Gastroesophageal sphincter (tissue), 4 donors: ENCODE results near the gene UTP20. TPM values are rescaled to one million over a fixed set of nuclear protein-coding genes. Genes with fewer than 3 reads are reported as not detected.

Experiments used
- ATAC-seq: fragments of 150-250 bp; one replicate; pipeline ENCODE4 v1.9.1; 2016; ENCODE audit warnings: mild to moderate bottlenecking, moderate library complexity
- H3K27ac ChIP-seq, 4 donors: fragments of 200-600 bp; sonication (generic) in 3 of 4; 1 replicate in 3 of 4; 2 replicates in 1 of 4; pipeline ENCODE4 v1.5.1; 2016 to 2019
- H3K27me3 ChIP-seq: fragments of 200-600 bp; sonication (generic); one replicate; pipeline ENCODE4 v1.5.1; 2019
- H3K36me3 ChIP-seq, 2 donors: fragments of 200-600 bp; sonication (generic); one replicate each; pipeline ENCODE4 v1.5.1; 2019; ENCODE audit warnings: control low read depth in 1 of 2
- H3K4me1 ChIP-seq, 3 donors: fragments of 200-600 bp; sonication (generic); 1 replicate in 2 of 3; 2 replicates in 1 of 3; pipeline ENCODE4 v1.5.1; 2016 to 2019; ENCODE audit warnings: control low read depth in 2 of 3
- H3K4me3 ChIP-seq, 2 donors: fragments of 200-600 bp; sonication (generic); one replicate each; pipeline ENCODE4 v1.5.1; 2019; ENCODE audit warnings: mild to moderate bottlenecking in 1 of 2, moderate library complexity in 1 of 2
- H3K9me3 ChIP-seq, 3 donors: fragments of 200-600 bp; sonication (generic); one replicate each; pipeline ENCODE4 v1.5.1; 2017 to 2019; ENCODE audit warnings: control low read depth in 2 of 3
- EP300 ChIP-seq: sonication (generic); formaldehyde crosslinking; IDR thresholded peaks from one replicate; pipeline ENCODE4 v1.6.1; 2017; ENCODE audit warnings: antibody characterized with exemption, mild to moderate bottlenecking
- POLR2A ChIP-seq, 2 donors: fragments of 450-650 bp; IDR thresholded peaks; one replicate each; pipeline ENCODE4 v1.6.1; 2017; ENCODE audit warnings: antibody characterized with exemption in 2 of 2, mild to moderate bottlenecking in 2 of 2, moderate library complexity in 1 of 2
- POLR2AphosphoS5 ChIP-seq: sonication (generic); formaldehyde crosslinking; IDR thresholded peaks from one replicate; pipeline ENCODE4 v1.6.1; 2017; ENCODE audit warnings: antibody characterized with exemption
- WGBS, 2 donors: methylation state at CpG; one replicate each; pipeline ENCODE4 v1.1.5; 2018; ENCODE audit warnings: low coverage in 1 of 2; 5-methylcytosine and 5-hydroxymethylcytosine counted together
- total RNA-seq, 4 donors: library from RNA; depleted of rRNA; stranded (reverse); fragments of >200 nt; gene quantifications; one replicate each; pipeline ENCODE4 v1.1.0, GENCODE V29; 2016
- TF ChIP-seq, protein P1 (sequence below), 4 experiments: fragments of 200-600 bp in 2 of 4; fragments of 450-650 bp in 2 of 4; sonication (generic) in 1 of 4; IDR thresholded peaks; one replicate each; pipeline ENCODE4 v1.5.1; 2017 to 2019; ENCODE audit warnings: antibody characterized with exemption in 4 of 4, mild to moderate bottlenecking in 2 of 4, moderate library complexity in 2 of 4

The UTP20 gene
- total RNA-seq, 4 donors from 2014 or later: 9.4 to 12.5 (median 11.8) TPM

- Histone ChIP-seq H3K27ac (no peak overlapping the region), H3K9me3 (no peaks in the 10 kb centered on the region), H3K27me3 (no peaks in the 10 kb centered on the region), H3K36me3 (peaks cover 5 to 100% of the 10 kb centered on the region in 2 donors), H3K4me3 (no peak overlapping the region), H3K4me1 (no peaks in the 10 kb centered on the region)
- ATAC-seq: no peak
- no peak for TF ChIP-seq POLR2AphosphoS5
- TF ChIP-seq POLR2A (IDR thresholded peaks at IDR 0.05): no peak
- TF ChIP-seq, protein P1, sequence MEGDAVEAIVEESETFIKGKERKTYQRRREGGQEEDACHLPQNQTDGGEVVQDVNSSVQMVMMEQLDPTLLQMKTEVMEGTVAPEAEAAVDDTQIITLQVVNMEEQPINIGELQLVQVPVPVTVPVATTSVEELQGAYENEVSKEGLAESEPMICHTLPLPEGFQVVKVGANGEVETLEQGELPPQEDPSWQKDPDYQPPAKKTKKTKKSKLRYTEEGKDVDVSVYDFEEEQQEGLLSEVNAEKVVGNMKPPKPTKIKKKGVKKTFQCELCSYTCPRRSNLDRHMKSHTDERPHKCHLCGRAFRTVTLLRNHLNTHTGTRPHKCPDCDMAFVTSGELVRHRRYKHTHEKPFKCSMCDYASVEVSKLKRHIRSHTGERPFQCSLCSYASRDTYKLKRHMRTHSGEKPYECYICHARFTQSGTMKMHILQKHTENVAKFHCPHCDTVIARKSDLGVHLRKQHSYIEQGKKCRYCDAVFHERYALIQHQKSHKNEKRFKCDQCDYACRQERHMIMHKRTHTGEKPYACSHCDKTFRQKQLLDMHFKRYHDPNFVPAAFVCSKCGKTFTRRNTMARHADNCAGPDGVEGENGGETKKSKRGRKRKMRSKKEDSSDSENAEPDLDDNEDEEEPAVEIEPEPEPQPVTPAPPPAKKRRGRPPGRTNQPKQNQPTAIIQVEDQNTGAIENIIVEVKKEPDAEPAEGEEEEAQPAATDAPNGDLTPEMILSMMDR (IDR thresholded peaks at IDR 0.05): no peak
- no peak for TF ChIP-seq EP300
- WGBS, 2 donors: 76 to 77% methylated on average over 2 of the region's 2 CpGs
Measured at GRCh38 chr12:101298426-101298825, 18.5 kb downstream of the UTP20 start.

DNA sequence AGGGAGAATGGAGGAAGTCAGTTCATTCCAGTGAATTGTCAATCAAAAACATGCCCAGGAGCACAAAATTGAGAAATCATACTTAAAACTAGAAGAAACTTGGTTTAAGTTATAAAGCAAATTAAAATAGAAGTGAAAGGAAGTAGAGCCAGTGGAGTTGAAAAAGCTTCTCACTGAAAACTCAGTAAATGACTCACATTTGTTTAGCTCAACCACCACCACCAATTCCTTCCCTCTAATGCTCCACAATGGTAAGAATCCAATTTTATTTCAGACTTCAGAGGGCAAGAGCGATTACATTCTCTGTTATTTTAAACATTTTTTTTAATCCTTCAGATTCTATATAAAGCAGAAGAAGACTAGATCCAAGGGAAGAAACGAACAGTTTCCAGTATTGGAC lies 19.4 kb downstream of the UTP20 start:
- no peak for ATAC-seq
- Histone ChIP-seq H3K4me3 (no peak overlapping the region), H3K27ac (no peak overlapping the region)

GRCh38 chr12:101299931-101300330 lies 20.0 kb downstream of the UTP20 start:
- Histone ChIP-seq H3K36me3 (peaks cover 3 to 100% of the 10 kb centered on the region in 2 donors), H3K27me3 (no peaks in the 10 kb centered on the region), H3K27ac (no peak overlapping the region), H3K9me3 (no peaks in the 10 kb centered on the region), H3K4me3 (no peak overlapping the region), H3K4me1 (no peaks in the 10 kb centered on the region)
- TF ChIP-seq, protein P1 (IDR thresholded peaks at IDR 0.05): no peak
- TF ChIP-seq POLR2A (IDR thresholded peaks at IDR 0.05) (no peak), POLR2AphosphoS5 (no peak), EP300 (no peak)
- no peak for ATAC-seq
- 75 to 79% methylated on average over 3 of the region's 3 CpGs for WGBS, 2 donors

More for the DNA sequence above, 19.4 kb downstream of the UTP20 start:
- Histone ChIP-seq H3K9me3 (no peaks in the 10 kb centered on the region), H3K4me1 (no peaks in the 10 kb centered on the region), H3K27me3 (no peaks in the 10 kb centered on the region), H3K36me3 (peaks cover 3 to 100% of the 10 kb centered on the region in 2 donors)
- 78% methylated on average over 2 of the region's 2 CpGs for WGBS, 2 donors
- TF ChIP-seq EP300 (no peak), POLR2A (IDR thresholded peaks at IDR 0.05) (no peak), POLR2AphosphoS5 (no peak)
- TF ChIP-seq, protein P1 (IDR thresholded peaks at IDR 0.05): no peak

- ATAC-seq: no peak
- no peaks in the 10 kb centered on the region for H3K4me1 ChIP-seq
- peaks cover 6 to 99% of the 10 kb centered on the region in 2 donors for H3K36me3 ChIP-seq
- H3K27ac ChIP-seq: no peak overlapping the region
- no peaks in the 10 kb centered on the region for H3K9me3 ChIP-seq
- no peaks in the 10 kb centered on the region for H3K27me3 ChIP-seq
- 94% methylated on average over 2 to 4 of the region's 4 CpGs for WGBS, 2 donors
- TF ChIP-seq POLR2A (IDR thresholded peaks at IDR 0.05): no peak
- no peak for TF ChIP-seq EP300
- no peak for TF ChIP-seq POLR2AphosphoS5
- TF ChIP-seq, protein P1 (IDR thresholded peaks at IDR 0.05): no peak
- no peak overlapping the region for H3K4me3 ChIP-seq
Measured at GRCh38 chr12:101302741-101303140, 22.8 kb downstream of the UTP20 start.

- H3K27me3 ChIP-seq: no peaks in the 10 kb centered on the region
- TF ChIP-seq, protein P1 (IDR thresholded peaks at IDR 0.05): no peak
- TF ChIP-seq POLR2A (IDR thresholded peaks at IDR 0.05) (no peak), EP300 (no peak), POLR2AphosphoS5 (no peak)
- peaks cover 3 to 99% of the 10 kb centered on the region in 2 donors for H3K36me3 ChIP-seq
- H3K9me3 ChIP-seq: no peaks in the 10 kb centered on the region
- no peak overlapping the region for H3K27ac ChIP-seq
- H3K4me1 ChIP-seq: no peaks in the 10 kb centered on the region
- WGBS, 2 donors: 91 to 97% methylated on average over 2 of the region's 2 CpGs
- no peak overlapping the region for H3K4me3 ChIP-seq
- ATAC-seq: no peak
Measured at GRCh38 chr12:101305226-101305779, 25.4 kb downstream of the UTP20 start.
